Stomach (tissue), 4 donors: Measurements from ENCODE around the gene SEMA4B.

Experiments used
- CTCF ChIP-seq, 7 experiments: fragments of 450-650 bp in 4 of 7; fragments of 200-600 bp in 3 of 7; sonication (generic) in 3 of 7; IDR thresholded peaks; one replicate each; pipeline ENCODE4 v1.5.1; 2016 to 2019; ENCODE audit warnings: antibody characterized with exemption in 7 of 7, control low read depth in 2 of 7, mild to moderate bottlenecking in 1 of 7
- POLR2AphosphoS5 ChIP-seq, 3 donors: sonication (generic); formaldehyde crosslinking; IDR thresholded peaks; one replicate each; pipeline ENCODE4 v1.6.1; 2016; ENCODE audit warnings: antibody characterized with exemption in 3 of 3

- peak; percentile 10 to 60 (median 32) for TF ChIP-seq POLR2AphosphoS5 (IDR thresholded peaks at IDR 0.05)
- TF ChIP-seq CTCF (IDR thresholded peaks at IDR 0.05), result no peak
These were observed 48.2 kb downstream of the SEMA4B start, which contains the start of gene TTLL13 for GRCh38 chr15:90249203-90249863.
